GM12872 (cell line): ENCODE results near the gene NDRG4.

Experiments
- TF ChIP-seq, protein P1 (sequence below): IDR thresholded peaks from 3 replicates; pipeline ENCODE4 v1.5.1; 2011; ENCODE audit warnings: low read depth, mild to moderate bottlenecking, low read length, moderate library complexity; ENCODE audit not compliant: insufficient read depth

Gene NDRG4

DNA sequence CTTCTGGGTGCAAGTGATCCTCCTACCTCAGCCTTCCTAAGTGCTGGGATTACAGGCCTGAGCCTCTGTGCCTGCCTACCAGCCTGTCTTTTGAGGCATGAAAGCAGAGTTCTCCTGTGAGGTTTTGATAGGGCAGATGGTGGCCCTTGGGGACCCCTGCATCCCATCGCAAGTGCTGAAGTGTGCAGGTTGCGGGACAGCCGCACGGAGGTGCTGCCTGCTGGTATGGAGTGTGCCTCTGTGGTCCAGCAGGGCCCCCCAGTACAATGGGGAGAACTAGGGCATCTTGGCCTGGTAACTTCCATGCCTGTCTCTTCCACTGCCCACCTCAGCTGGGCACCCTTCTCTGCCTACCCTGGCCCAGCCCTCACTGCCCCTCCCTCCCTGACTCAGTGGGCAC, 9.9 kb upstream of the NDRG4 start:
- TF ChIP-seq, protein P1, sequence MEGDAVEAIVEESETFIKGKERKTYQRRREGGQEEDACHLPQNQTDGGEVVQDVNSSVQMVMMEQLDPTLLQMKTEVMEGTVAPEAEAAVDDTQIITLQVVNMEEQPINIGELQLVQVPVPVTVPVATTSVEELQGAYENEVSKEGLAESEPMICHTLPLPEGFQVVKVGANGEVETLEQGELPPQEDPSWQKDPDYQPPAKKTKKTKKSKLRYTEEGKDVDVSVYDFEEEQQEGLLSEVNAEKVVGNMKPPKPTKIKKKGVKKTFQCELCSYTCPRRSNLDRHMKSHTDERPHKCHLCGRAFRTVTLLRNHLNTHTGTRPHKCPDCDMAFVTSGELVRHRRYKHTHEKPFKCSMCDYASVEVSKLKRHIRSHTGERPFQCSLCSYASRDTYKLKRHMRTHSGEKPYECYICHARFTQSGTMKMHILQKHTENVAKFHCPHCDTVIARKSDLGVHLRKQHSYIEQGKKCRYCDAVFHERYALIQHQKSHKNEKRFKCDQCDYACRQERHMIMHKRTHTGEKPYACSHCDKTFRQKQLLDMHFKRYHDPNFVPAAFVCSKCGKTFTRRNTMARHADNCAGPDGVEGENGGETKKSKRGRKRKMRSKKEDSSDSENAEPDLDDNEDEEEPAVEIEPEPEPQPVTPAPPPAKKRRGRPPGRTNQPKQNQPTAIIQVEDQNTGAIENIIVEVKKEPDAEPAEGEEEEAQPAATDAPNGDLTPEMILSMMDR: no peak

DNA sequence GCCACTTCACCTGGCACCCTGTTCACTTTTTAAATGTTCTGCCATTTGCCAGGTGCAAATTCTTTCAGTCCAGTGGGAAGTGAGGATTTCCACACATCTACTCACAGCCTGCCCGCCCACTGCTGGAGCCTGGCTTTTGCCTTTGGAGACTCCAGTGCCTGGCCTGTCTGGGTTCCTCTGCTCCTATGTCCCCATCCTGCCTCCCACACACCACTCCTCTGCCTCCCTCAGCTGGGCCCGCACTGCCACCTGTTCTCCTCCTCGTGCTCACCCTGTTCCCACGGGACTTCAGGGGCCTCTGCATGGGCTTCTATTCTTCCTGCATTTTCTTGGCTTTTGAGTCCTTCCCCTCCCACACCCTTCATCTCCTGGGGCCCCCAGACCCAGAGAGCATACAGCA, 7.9 kb upstream of the NDRG4 start:
- TF ChIP-seq, protein P1: no peak

DNA sequence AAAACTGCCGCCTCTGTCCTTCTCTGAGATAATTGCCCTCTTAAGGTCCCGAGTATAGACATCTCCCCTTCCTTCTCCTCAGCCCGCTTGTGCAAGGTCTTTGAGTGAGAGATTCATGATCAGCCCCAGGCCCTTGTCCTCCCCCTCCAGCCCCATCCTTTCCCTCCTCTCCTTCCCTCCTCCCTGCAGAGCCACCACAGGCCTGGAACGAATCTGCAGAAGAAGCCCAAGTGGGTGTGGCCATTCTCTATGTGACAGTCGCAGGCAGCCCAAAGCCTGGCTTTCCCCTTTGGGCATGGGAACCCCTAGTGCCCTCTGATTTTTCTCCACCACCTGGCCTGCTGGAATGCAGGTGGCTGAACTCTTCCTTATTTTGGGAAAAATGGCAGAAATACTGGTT, 7.2 kb upstream of the NDRG4 start:
- TF ChIP-seq, protein P1: no peak

DNA sequence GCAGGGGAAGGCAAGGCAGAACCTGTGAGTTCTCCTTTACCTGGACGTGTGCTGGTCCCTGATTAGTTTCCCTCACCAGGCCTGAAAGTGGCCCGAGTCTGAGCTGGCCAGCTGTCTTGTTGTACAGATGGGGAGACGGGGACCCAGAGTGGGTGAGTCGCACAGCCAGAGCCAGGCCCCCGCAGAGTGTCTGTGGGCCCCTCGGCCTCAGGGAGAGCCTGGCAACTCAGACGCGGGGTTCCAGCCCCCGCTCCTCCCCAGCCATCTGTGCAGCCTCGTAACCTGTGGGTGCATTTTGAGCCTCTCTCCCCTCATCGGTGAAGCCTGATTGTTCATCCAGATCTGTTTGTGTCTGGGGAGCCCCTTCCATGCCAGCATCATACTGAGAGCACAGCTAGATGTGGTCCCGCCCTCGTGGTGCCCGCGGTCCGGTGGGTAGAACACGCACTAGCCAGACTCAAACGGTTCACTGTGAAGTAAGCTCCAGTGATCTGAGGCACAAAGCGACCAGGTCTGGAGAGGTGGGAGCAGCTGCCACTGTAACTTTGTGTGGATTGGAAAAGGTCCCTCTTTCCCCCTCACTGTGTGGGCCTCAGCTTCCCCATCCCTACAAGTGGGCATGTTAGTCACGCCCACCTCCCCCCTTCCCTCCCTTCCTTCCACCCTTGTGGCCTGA, 6.0 kb upstream of the NDRG4 start:
- TF ChIP-seq, protein P1: no peak

DNA sequence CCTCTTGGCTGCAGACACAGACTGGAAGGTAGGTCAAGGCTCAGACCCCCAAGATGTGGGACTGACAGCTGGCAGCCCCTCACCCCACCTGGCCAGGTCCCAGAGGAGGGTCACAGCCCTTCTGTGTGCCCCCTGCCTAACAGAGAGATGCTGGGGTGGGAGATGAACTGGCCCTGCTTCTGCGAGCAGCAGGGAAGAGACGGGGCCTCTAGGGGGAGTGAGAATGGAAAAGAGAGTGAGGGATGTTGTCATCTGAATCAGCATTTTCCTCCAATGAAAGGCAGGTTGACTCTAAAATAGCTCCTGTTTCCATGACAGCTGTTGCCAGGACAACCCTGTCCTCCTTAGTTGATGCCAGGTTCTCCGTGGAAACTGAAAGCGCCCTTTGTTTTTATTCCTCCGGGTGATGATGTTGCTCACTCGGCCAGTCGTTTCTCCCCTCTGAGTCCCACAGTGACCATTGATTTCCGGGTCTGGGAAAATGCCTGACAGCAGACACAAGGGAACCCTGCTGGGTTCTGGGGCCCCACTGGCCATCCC, 4.9 kb upstream of the NDRG4 start:
- TF ChIP-seq, protein P1: peak; percentile 73

DNA sequence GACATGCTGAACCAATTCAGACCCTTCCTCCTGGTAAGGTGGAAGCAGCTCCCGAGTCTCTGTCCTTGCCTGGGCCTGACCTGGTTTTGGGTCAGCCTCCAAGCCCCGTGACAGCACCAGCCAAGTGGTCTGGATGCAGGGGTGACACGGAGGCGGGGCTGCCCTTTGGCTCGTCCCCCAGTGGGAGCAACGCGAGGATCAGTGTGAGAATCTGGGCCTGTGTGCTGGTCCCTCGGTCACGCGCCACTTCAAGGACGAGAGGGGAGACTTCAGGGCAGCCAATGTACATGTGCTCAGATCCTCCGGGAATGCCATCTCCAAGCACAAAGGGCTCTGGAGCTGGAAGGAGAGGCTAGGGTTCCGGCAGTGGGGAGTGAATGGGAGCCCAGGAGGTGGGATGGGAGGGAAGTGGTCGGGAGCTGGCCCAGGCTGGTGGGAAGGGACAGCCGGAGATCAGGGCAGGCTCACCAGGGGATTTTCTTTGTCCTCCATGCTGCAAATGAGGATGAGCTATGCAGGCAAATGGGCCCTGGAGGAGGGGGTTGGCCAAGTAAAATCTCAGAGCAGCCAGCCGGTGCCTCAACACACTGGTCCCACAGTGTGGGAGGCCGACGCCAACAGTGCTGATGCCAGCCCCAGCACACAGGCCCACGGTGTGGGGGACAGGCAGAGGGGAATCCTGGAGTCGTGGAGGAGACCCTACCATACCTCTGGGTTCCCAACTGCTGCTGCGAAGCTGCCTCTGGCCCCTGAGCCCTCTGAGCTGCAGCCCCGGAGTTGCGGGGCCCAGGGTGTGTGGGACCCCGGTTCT, 4.2 kb upstream of the NDRG4 start:
- TF ChIP-seq, protein P1: no peak

DNA sequence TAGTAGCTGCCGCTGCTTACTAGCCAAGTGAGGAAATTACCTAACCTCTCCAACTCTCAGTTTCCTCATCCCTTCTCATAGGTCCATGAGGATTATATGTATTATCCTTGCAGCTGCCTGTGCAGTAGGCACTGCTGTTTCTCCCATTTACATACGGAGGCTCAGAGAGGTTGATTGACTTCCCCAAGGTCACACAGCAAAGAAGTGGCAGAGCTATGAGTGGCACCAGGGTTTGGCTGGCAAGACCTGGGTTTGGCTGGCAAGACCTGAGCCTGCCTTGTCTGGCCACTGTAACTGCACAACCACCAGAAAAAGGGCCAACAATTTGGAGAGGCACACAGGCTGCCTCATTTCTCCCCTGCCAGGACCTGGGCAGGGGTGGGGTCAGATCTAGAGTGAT, 2.5 kb upstream of the NDRG4 start:
- TF ChIP-seq, protein P1: no peak
